Trophoblast cell (in vitro differentiated cells and primary cell): ENCODE data around the gene CARS1.

ENCODE experiments used
- DNase-seq, 2 donors: peaks; one replicate each; pipeline ENCODE4 v3.0.0-alpha.2; 2016
- H2AFZ ChIP-seq: 2 replicates; pipeline ENCODE4 v1.6.1; 2013; ENCODE audit warnings: low read length, moderate library complexity, mild to moderate bottlenecking; ENCODE audit not compliant: insufficient read depth, poor library complexity
- H2AK5ac ChIP-seq: 2 replicates; pipeline ENCODE4 v1.6.1; 2013; ENCODE audit warnings: mild to moderate bottlenecking, low read length
- H2BK120ac ChIP-seq: 2 replicates; pipeline ENCODE4 v1.6.1; 2013; ENCODE audit warnings: low read length, mild to moderate bottlenecking, moderate library complexity; ENCODE audit not compliant: insufficient read depth, poor library complexity
- H2BK12ac ChIP-seq: 2 replicates; pipeline ENCODE4 v1.6.1; 2013; ENCODE audit warnings: mild to moderate bottlenecking, low read length, moderate library complexity
- H2BK5ac ChIP-seq: 2 replicates; pipeline ENCODE4 v1.6.1; 2013; ENCODE audit warnings: low read length, low read depth, moderate library complexity, mild to moderate bottlenecking; ENCODE audit not compliant: poor library complexity
- H3K14ac ChIP-seq: 2 replicates; pipeline ENCODE4 v1.6.1; 2013; ENCODE audit warnings: mild to moderate bottlenecking, low read length
- H3K18ac ChIP-seq: 2 replicates; pipeline ENCODE4 v1.6.1; 2013; ENCODE audit warnings: mild to moderate bottlenecking, low read length
- H3K23ac ChIP-seq: 2 replicates; pipeline ENCODE4 v1.6.1; 2013; ENCODE audit warnings: low read length
- H3K27ac ChIP-seq: 2 replicates; pipeline ENCODE4 v1.5.1; 2013; ENCODE audit warnings: low read depth, mild to moderate bottlenecking, inconsistent platforms, low read length, moderate library complexity
- H3K27me3 ChIP-seq: 2 replicates; pipeline ENCODE4 v1.6.1; 2013; ENCODE audit warnings: inconsistent platforms, mild to moderate bottlenecking, low read length, moderate library complexity; ENCODE audit not compliant: insufficient read depth
- H3K36me3 ChIP-seq, 2 experiments: 1 replicate in 1 of 2; 2 replicates in 1 of 2; pipeline ENCODE4 v1.6.1; 2013; ENCODE audit warnings: low read length in 2 of 2, mild to moderate bottlenecking in 2 of 2, moderate library complexity in 1 of 2; ENCODE audit not compliant: insufficient read depth in 2 of 2, control insufficient read depth in 1 of 2
- H3K4ac ChIP-seq: 2 replicates; pipeline ENCODE4 v1.6.1; 2013; ENCODE audit warnings: low read depth, mild to moderate bottlenecking, low read length, moderate library complexity
- H3K4me1 ChIP-seq, 2 experiments: 1 replicate in 1 of 2; 2 replicates in 1 of 2; pipeline ENCODE4 v1.6.1; 2013; ENCODE audit warnings: low read length in 2 of 2, mild to moderate bottlenecking in 2 of 2, moderate library complexity in 1 of 2; ENCODE audit not compliant: insufficient read depth in 2 of 2, control insufficient read depth in 1 of 2
- H3K4me2 ChIP-seq: 2 replicates; pipeline ENCODE4 v1.6.1; 2013; ENCODE audit warnings: inconsistent platforms, mild to moderate bottlenecking, low read length, moderate library complexity
- H3K4me3 ChIP-seq: 2 replicates; pipeline ENCODE4 v1.5.1; 2013; ENCODE audit warnings: mild to moderate bottlenecking, low read depth, low read length, inconsistent platforms
- H3K79me1 ChIP-seq: one replicate; pipeline ENCODE4 v1.6.1; 2013; ENCODE audit warnings: low read length
- H3K79me2 ChIP-seq: 2 replicates; pipeline ENCODE4 v1.6.1; 2013; ENCODE audit warnings: low read length, mild to moderate bottlenecking; ENCODE audit not compliant: control insufficient read depth, insufficient read depth, poor library complexity
- H3K9ac ChIP-seq: 2 replicates; pipeline ENCODE4 v1.6.1; 2013; ENCODE audit warnings: mild to moderate bottlenecking, low read length
- H3K9me3 ChIP-seq: 2 replicates; pipeline ENCODE4 v1.6.1; 2013; ENCODE audit warnings: low read depth, mild to moderate bottlenecking, control low read depth, inconsistent platforms, low read length; ENCODE audit not compliant: insufficient read depth
- H4K12ac ChIP-seq: 2 replicates; pipeline ENCODE4 v1.6.1; 2013; ENCODE audit warnings: low read depth, mild to moderate bottlenecking, low read length, moderate library complexity
- H4K8ac ChIP-seq: 2 replicates; pipeline ENCODE4 v1.6.1; 2013; ENCODE audit warnings: low read depth, mild to moderate bottlenecking, low read length, moderate library complexity
- H4K91ac ChIP-seq: one replicate; pipeline ENCODE4 v1.6.1; 2013; ENCODE audit warnings: low read depth, mild to moderate bottlenecking, low read length, moderate library complexity
- WGBS: extraction: QIAGEN DNeasy Blood & Tissue Kit; methylation state at CpG from one replicate; pipeline ENCODE4 v1.1.7; 2013; ENCODE audit warnings: missing lambda C conversion rate; ENCODE audit not compliant: insufficient read length, insufficient coverage; ENCODE audit errors: extremely low coverage; 5-methylcytosine and 5-hydroxymethylcytosine counted together

CARS1 gene

DNA sequence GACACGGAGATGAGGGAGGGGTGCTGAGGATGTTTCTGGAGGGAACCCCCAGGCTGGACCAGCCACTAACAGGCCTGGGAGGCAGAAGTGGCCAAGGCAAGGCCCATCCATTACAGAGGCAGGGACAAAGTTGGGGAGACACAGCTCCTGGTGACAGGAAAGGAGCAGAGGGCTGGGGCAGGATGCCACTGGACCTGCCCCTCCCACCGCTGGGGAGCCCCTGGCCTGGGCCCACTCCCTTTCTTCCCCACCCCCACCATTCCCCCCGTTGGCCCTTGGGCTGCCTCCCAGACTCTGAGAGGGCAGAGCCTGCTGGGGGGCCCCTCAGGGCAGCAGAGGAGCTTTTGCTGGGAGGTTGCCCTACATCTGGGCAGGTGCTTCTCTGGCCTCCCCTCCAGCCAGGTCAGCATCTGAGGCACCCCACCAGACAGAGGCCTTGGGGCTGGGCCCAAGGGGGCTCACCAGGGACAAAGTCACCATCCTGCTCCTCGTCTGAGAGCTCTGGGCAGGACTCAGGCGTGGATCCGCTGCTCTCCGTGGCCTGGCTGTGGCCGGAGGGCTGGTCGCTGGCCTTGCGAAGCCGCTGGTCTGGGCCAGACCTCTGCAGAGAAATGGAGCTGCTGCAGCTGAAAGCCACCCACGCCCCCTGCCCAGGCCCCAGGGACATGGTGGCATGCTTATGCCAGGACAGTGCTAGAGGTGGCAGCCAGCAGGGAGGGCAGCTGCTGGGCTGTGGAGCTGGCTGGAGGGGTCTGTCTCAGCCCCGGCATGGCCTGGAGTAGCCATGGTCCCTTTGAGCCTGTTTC, 33.1 kb upstream of the CARS1 start:
- no peak overlapping the region for H3K23ac ChIP-seq
- H3K4ac ChIP-seq = no peak overlapping the region
- no CpG with 5 or more reads among the region's 13 CpGs for WGBS
- H2BK5ac ChIP-seq = no peak overlapping the region
- H3K14ac ChIP-seq = no peak overlapping the region
- H3K27ac ChIP-seq = no peak overlapping the region
- no peak overlapping the region for H4K91ac ChIP-seq
- no peak overlapping the region for H2AK5ac ChIP-seq
- no peak overlapping the region for H4K12ac ChIP-seq
- no peak overlapping the region for H2BK120ac ChIP-seq
- H2BK12ac ChIP-seq = no peak overlapping the region
- no peaks in the 10 kb centered on the region for H3K27me3 ChIP-seq
- H4K8ac ChIP-seq = no peak overlapping the region
- H3K79me2 ChIP-seq = no peaks in the 10 kb centered on the region
- no peak overlapping the region for H3K4me3 ChIP-seq
- no peak overlapping the region for H3K18ac ChIP-seq
- H3K9ac ChIP-seq = no peak overlapping the region
- peaks cover 38 to 52% of the 10 kb centered on the region in 2 experiments for H3K36me3 ChIP-seq
- H3K4me1 ChIP-seq = peaks cover 5% of the 10 kb centered on the region in 2 experiments
- DNase-seq = no peak
- peaks cover 2% of the 10 kb centered on the region for H3K9me3 ChIP-seq
- no peaks in the 10 kb centered on the region for H3K79me1 ChIP-seq
- H2AFZ ChIP-seq = no peak overlapping the region
- no peak overlapping the region for H3K4me2 ChIP-seq

DNA sequence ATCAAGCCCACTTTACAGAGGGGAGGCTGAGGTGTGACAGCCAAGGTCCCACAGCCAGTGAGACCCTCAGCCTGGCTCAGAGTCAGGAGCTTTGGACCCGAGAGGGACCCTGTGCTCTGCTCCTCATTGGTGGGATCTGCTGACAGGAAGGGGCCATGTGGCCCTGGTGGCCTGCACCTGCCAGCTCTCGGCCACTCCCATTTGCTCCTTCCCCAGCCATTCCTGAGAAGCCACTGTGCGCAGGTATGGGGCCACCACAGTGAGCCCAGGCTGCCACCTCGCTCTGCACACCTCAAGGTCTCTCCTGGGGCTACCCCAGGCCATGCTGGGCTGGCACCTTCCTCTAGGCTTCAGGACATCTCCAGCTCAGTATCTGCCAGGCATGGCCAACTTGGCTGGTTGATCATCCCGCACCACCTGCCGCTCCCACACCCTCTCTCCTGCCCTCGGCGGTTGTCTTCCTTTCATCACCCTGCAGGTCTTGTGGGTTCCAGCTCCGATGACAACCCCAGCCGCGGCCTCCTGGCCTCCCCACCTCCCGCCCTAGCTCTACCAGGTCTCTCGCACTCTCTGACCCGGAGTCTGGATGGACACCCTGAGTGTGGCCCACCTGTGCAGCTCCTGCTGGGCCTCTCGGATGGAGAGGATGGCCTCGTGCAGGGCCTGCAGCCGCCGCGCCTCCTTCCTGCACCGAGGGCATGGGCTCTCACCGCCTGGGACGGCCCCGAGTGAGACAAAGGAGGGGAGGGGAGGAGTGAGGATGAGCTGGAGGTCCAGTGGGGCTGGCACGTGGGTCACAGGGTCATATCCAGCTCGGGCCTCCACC, 32.2 kb upstream of the CARS1 start:
- no peaks in the 10 kb centered on the region for H3K79me1 ChIP-seq
- no peak overlapping the region for H2BK5ac ChIP-seq
- H2AFZ ChIP-seq = no peak overlapping the region
- no peak overlapping the region for H3K4ac ChIP-seq
- H3K14ac ChIP-seq = no peak overlapping the region
- no peak overlapping the region for H3K23ac ChIP-seq
- no peak overlapping the region for H4K8ac ChIP-seq
- no peak overlapping the region for H2BK120ac ChIP-seq
- H3K4me1 ChIP-seq = peaks cover 5% of the 10 kb centered on the region in 2 experiments
- no peak overlapping the region for H3K4me2 ChIP-seq
- H3K79me2 ChIP-seq = no peaks in the 10 kb centered on the region
- peaks cover 2% of the 10 kb centered on the region for H3K9me3 ChIP-seq
- no CpG with 5 or more reads among the region's 25 CpGs for WGBS
- H3K18ac ChIP-seq = no peak overlapping the region
- no peak overlapping the region for H4K91ac ChIP-seq
- H4K12ac ChIP-seq = no peak overlapping the region
- H2AK5ac ChIP-seq = no peak overlapping the region
- H3K9ac ChIP-seq = no peak overlapping the region
- H3K27ac ChIP-seq = no peak overlapping the region
- H3K36me3 ChIP-seq = peaks cover 36 to 50% of the 10 kb centered on the region in 2 experiments
- no peak overlapping the region for H2BK12ac ChIP-seq
- H3K4me3 ChIP-seq = no peak overlapping the region
- no peaks in the 10 kb centered on the region for H3K27me3 ChIP-seq
- no peak for DNase-seq

DNA sequence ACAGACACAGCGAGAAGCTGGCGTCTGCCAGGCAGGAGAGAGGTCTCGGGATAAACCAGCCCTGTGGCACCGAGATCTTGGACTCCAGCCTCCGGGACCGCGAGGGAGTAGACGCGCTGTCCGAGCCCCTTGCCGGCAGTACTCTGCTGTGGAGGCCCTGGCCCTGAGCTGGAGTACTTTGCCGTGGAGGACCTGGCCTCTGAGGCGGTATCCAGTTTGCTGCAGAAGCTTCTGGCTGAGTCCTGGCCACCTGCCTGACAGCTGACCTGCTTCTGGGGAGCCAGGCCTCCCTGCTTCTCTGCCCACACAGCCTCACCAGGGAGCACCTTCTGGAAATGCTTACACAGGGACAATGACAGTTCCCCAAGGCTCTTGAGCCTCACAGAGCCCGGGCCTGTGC, 31.6 kb upstream of the CARS1 start:
- Histone ChIP-seq H4K8ac (no peak overlapping the region), H3K27ac (no peak overlapping the region), H3K79me2 (no peaks in the 10 kb centered on the region), H2BK120ac (no peak overlapping the region), H3K9me3 (peaks cover 2% of the 10 kb centered on the region), H2BK12ac (no peak overlapping the region), H3K4me2 (no peak overlapping the region), H2BK5ac (no peak overlapping the region), H3K4me1 (peaks cover 5% of the 10 kb centered on the region in 2 experiments), H3K18ac (no peak overlapping the region), H4K12ac (no peak overlapping the region), H2AFZ (no peak overlapping the region), H3K79me1 (no peaks in the 10 kb centered on the region), H2AK5ac (no peak overlapping the region), H3K14ac (no peak overlapping the region), H3K4ac (no peak overlapping the region), H4K91ac (no peak overlapping the region), H3K36me3 (peaks cover 30 to 43% of the 10 kb centered on the region in 2 experiments), H3K9ac (no peak overlapping the region), H3K27me3 (no peaks in the 10 kb centered on the region), H3K23ac (no peak overlapping the region), H3K4me3 (no peak overlapping the region)
- DNase-seq = no peak
- WGBS = no CpG with 5 or more reads among the region's 14 CpGs

DNA sequence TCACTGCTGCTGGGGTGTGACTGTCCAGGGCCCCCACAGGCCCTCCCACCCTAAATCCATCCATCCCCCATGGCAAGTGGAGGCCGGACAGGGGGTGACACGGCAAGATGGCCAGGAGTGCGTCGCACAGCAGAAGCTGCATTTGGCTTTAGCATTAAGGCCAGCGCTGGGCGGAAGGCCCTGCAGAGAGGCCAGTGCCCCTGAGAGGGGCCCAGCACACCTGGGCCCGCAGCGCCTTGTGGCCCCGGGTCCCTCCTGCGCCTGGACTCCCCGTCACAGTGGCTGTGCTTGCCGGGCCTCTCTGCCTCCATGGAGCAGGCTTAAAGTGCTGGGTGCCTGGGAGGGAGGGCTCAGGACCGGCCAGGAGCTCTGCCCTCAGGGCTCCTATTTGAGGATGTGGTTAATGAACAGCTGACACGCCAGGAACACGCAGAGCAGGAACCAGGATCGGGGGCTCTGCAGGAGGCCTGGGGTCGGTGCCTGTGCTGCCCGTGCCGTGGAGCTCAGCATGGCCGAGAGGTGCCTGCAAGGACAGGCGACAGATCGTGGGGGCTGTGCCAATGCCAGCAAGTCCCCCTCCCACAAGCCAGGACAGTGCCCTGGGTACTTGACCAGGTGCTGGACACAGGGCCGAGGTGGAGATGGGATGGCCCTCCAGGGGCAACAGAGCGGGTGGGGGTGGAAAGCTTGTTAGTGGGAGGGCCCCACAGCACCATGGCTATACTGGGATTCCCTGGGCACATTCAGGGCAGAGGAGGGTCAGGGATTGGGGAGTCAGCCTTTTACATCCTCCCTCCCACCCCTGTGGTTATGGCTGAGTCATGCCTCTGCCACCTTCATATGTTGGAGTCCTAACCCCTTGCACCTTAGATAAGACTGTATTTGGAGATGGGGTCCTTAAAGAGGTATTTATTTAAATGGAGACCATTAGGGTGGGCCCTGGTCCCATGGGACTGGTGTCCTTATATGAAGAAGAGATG, 30.9 kb upstream of the CARS1 start:
- Histone ChIP-seq H3K18ac (no peak overlapping the region), H2AFZ (no peak overlapping the region), H2AK5ac (no peak overlapping the region), H3K27ac (no peak overlapping the region), H3K9me3 (peaks cover 5% of the 10 kb centered on the region), H3K27me3 (no peaks in the 10 kb centered on the region), H3K4ac (no peak overlapping the region), H2BK120ac (no peak overlapping the region), H3K4me3 (no peak overlapping the region), H2BK12ac (no peak overlapping the region), H3K9ac (no peak overlapping the region), H2BK5ac (no peak overlapping the region), H3K14ac (no peak overlapping the region), H3K79me2 (no peaks in the 10 kb centered on the region), H3K4me1 (peaks cover 5% of the 10 kb centered on the region in 2 experiments), H3K36me3 (peaks cover 24 to 37% of the 10 kb centered on the region in 2 experiments), H3K4me2 (no peak overlapping the region), H4K91ac (no peak overlapping the region), H4K8ac (no peak overlapping the region), H3K23ac (no peak overlapping the region), H3K79me1 (no peaks in the 10 kb centered on the region), H4K12ac (no peak overlapping the region)
- no CpG with 5 or more reads among the region's 24 CpGs for WGBS
- DNase-seq = no peak
